IPS-18a (cell line): ENCODE data around the gene HIGD2A.

ENCODE experiments used
- H3K27ac ChIP-seq: one replicate; pipeline ENCODE4 v1.5.1; 2013; ENCODE audit warnings: low read length
- H3K27me3 ChIP-seq: one replicate; pipeline ENCODE4 v1.6.1; 2013; ENCODE audit warnings: mild to moderate bottlenecking, low read length; ENCODE audit not compliant: control insufficient read depth, insufficient read depth
- H3K36me3 ChIP-seq: one replicate; pipeline ENCODE4 v1.6.1; 2013; ENCODE audit warnings: low read depth, low read length; ENCODE audit not compliant: control insufficient read depth
- H3K4me1 ChIP-seq: one replicate; pipeline ENCODE4 v1.6.1; 2013; ENCODE audit warnings: low read depth, low read length; ENCODE audit not compliant: control insufficient read depth
- H3K4me3 ChIP-seq: one replicate; pipeline ENCODE4 v1.5.1; 2013; ENCODE audit warnings: low read length
- H3K9ac ChIP-seq: one replicate; pipeline ENCODE4 v1.6.1; 2013; ENCODE audit warnings: mild to moderate bottlenecking, low read length, moderate library complexity
- H3K9me3 ChIP-seq: one replicate; pipeline ENCODE4 v1.6.1; 2013; ENCODE audit warnings: low read depth, low read length; ENCODE audit not compliant: control insufficient read depth

The HIGD2A gene

GRCh38 chr5:176387384-176387925, 1.1 kb upstream of the HIGD2A start:
- H3K9ac ChIP-seq: peak overlapping the region; percentile 99
- H3K4me3 ChIP-seq: peak overlapping the region; percentile 100
- H3K27me3 ChIP-seq: no peaks in the 10 kb centered on the region
- H3K4me1 ChIP-seq: peaks cover 8% of the 10 kb centered on the region
- H3K36me3 ChIP-seq: peaks cover 46% of the 10 kb centered on the region
- peak overlapping the region; percentile 69 for H3K27ac ChIP-seq
- H3K9me3 ChIP-seq: no peaks in the 10 kb centered on the region

- H3K27ac ChIP-seq: peak overlapping the region; percentile 69
- H3K4me1 ChIP-seq: peaks cover 8% of the 10 kb centered on the region
- H3K9me3 ChIP-seq: no peaks in the 10 kb centered on the region
- peaks cover 41% of the 10 kb centered on the region for H3K36me3 ChIP-seq
- peak overlapping the region; percentile 99 for H3K9ac ChIP-seq
- H3K4me3 ChIP-seq: peak overlapping the region; percentile 100
- H3K27me3 ChIP-seq: no peaks in the 10 kb centered on the region
Observed at GRCh38 chr5:176388003-176388443, 528 bp upstream of the HIGD2A start.

GRCh38 chr5:176389135-176390123, 878 bp downstream of the HIGD2A start:
- H3K4me3 ChIP-seq: peak overlapping the region; percentile 100
- peak overlapping the region; percentile 99 for H3K9ac ChIP-seq
- H3K27ac ChIP-seq: peak overlapping the region; percentile 91
- peaks cover 8% of the 10 kb centered on the region for H3K4me1 ChIP-seq
- H3K27me3 ChIP-seq: no peaks in the 10 kb centered on the region
- H3K9me3 ChIP-seq: no peaks in the 10 kb centered on the region
- H3K36me3 ChIP-seq: peaks cover 26% of the 10 kb centered on the region

GRCh38 chr5:176391479-176391878, 2.9 kb downstream of the HIGD2A start:
- no peak overlapping the region for H3K9ac ChIP-seq
- peaks cover 8% of the 10 kb centered on the region for H3K4me1 ChIP-seq

GRCh38 chr5:176391999-176392398, 3.4 kb downstream of the HIGD2A start:
- H3K4me3 ChIP-seq: no peak overlapping the region
- no peak overlapping the region for H3K9ac ChIP-seq
- H3K27me3 ChIP-seq: no peaks in the 10 kb centered on the region
- H3K36me3 ChIP-seq: peaks cover 4% of the 10 kb centered on the region
- no peak overlapping the region for H3K27ac ChIP-seq
- no peaks in the 10 kb centered on the region for H3K9me3 ChIP-seq
- H3K4me1 ChIP-seq: peaks cover 7% of the 10 kb centered on the region

More at GRCh38 chr5:176391479-176391878, 2.9 kb downstream of the HIGD2A start:
- Histone ChIP-seq H3K36me3 (peaks cover 7% of the 10 kb centered on the region), H3K4me3 (no peak overlapping the region), H3K27ac (no peak overlapping the region), H3K9me3 (no peaks in the 10 kb centered on the region), H3K27me3 (no peaks in the 10 kb centered on the region)

- peaks cover 2% of the 10 kb centered on the region for H3K4me1 ChIP-seq
- no peaks in the 10 kb centered on the region for H3K9me3 ChIP-seq
- no peaks in the 10 kb centered on the region for H3K27me3 ChIP-seq
- H3K9ac ChIP-seq: no peak overlapping the region
- H3K36me3 ChIP-seq: peaks cover 4% of the 10 kb centered on the region
- H3K27ac ChIP-seq: no peak overlapping the region
- no peak overlapping the region for H3K4me3 ChIP-seq
Observed at GRCh38 chr5:176392526-176392925, 4.0 kb downstream of the HIGD2A start.

- H3K36me3 ChIP-seq: peaks cover 4% of the 10 kb centered on the region
- H3K9ac ChIP-seq: no peak overlapping the region
- no peaks in the 10 kb centered on the region for H3K27me3 ChIP-seq
- H3K4me1 ChIP-seq: no peaks in the 10 kb centered on the region
- H3K27ac ChIP-seq: no peak overlapping the region
- no peaks in the 10 kb centered on the region for H3K9me3 ChIP-seq
- no peak overlapping the region for H3K4me3 ChIP-seq
Observed at GRCh38 chr5:176394096-176394495, 5.5 kb downstream of the HIGD2A start.

GRCh38 chr5:176394881-176395675, 6.5 kb downstream of the HIGD2A start:
- H3K36me3 ChIP-seq: peaks cover 4% of the 10 kb centered on the region
- H3K4me3 ChIP-seq: no peak overlapping the region
- no peak overlapping the region for H3K27ac ChIP-seq

GRCh38 chr5:176396330-176396729, 7.8 kb downstream of the HIGD2A start:
- Histone ChIP-seq H3K4me3 (no peak overlapping the region), H3K9me3 (no peaks in the 10 kb centered on the region), H3K36me3 (no peaks in the 10 kb centered on the region), H3K27me3 (no peaks in the 10 kb centered on the region), H3K4me1 (no peaks in the 10 kb centered on the region), H3K9ac (no peak overlapping the region), H3K27ac (no peak overlapping the region)

More at GRCh38 chr5:176394881-176395675, 6.5 kb downstream of the HIGD2A start:
- Histone ChIP-seq H3K9me3 (no peaks in the 10 kb centered on the region), H3K27me3 (no peaks in the 10 kb centered on the region), H3K9ac (no peak overlapping the region), H3K4me1 (no peaks in the 10 kb centered on the region)

- no peaks in the 10 kb centered on the region for H3K36me3 ChIP-seq
- H3K9ac ChIP-seq: no peak overlapping the region
- no peaks in the 10 kb centered on the region for H3K27me3 ChIP-seq
- H3K27ac ChIP-seq: no peak overlapping the region
- no peaks in the 10 kb centered on the region for H3K9me3 ChIP-seq
- H3K4me1 ChIP-seq: no peaks in the 10 kb centered on the region
- no peak overlapping the region for H3K4me3 ChIP-seq
Observed at GRCh38 chr5:176397736-176398420, 9.3 kb downstream of the HIGD2A start.
